Ovary (tissue), 9 donors: Measurements from ENCODE around the gene DYNC1H1. TPM values are rescaled to one million over a fixed set of nuclear protein-coding genes. Genes with fewer than 3 reads are reported as not detected.

Source experiments
- DNase-seq, 5 donors: peaks; one replicate each; pipeline ENCODE4 v3.0.0-alpha.2; 2019 to 2020
- H3K27ac ChIP-seq, 2 donors: fragments of 200-600 bp; one replicate each; pipeline versions ENCODE4 v1.5.1 to v1.8.0; 2019 to 2022
- H3K27me3 ChIP-seq: fragments of 200-600 bp; one replicate; pipeline ENCODE4 v1.8.0; 2022
- H3K36me3 ChIP-seq: fragments of 200-600 bp; sonication (generic); one replicate; pipeline ENCODE4 v1.5.1; 2019
- H3K4me1 ChIP-seq: one replicate; pipeline ENCODE4 v1.8.1; 2013; ENCODE audit warnings: mild to moderate bottlenecking, moderate library complexity; ENCODE audit not compliant: insufficient read depth
- H3K4me3 ChIP-seq: fragments of 200-600 bp; sonication (generic); one replicate; pipeline ENCODE4 v1.5.1; 2017
- H3K9me3 ChIP-seq, 2 donors: fragments of 200-600 bp in 1 of 2; sonication (generic) in 1 of 2; one replicate each; pipeline versions ENCODE4 v1.5.1 to v1.8.1; 2013 to 2019; ENCODE audit warnings: mild to moderate bottlenecking in 1 of 2, moderate library complexity in 1 of 2
- EP300 ChIP-seq: sonication (generic); formaldehyde crosslinking; IDR thresholded peaks from one replicate; pipeline ENCODE4 v1.6.1; 2017; ENCODE audit warnings: antibody characterized with exemption
- POLR2A ChIP-seq: fragments of 450-650 bp; IDR thresholded peaks from one replicate; pipeline ENCODE4 v1.6.1; 2017; ENCODE audit warnings: antibody characterized with exemption, mild to moderate bottlenecking, moderate library complexity
- WGBS, 3 donors: extraction: QIAGEN DNeasy Blood & Tissue Kit in 1 of 3; methylation state at CpG; one replicate each; pipeline versions ENCODE4 v1.1.5 to v1.1.7; 2013 to 2017; 5-methylcytosine and 5-hydroxymethylcytosine counted together
- intact Hi-C, 4 donors: fragments of 100-400 bp; cut with DNase I; formaldehyde crosslinking; loops; one replicate each; pipeline versions ENCODE4 v1.11.0 to v1.15.1; 2022 to 2023
- polyA plus RNA-seq, 2 donors: library from polyadenylated mRNA; stranded (reverse); fragments of 200-250 nt in 1 of 2; fragments of 350-450 nt in 1 of 2; fragmentation: Illumina TruSeq in 1 of 2; extraction: RNeasy Lipid Tissue Mini Kit (QIAGEN cat#74804) in 1 of 2; gene quantifications; one replicate each; pipeline ENCODE4 v1.2.3, GENCODE V29; 2013 to 2014
- total RNA-seq, 7 donors: library from RNA; depleted of rRNA in 2 of 7; stranded (reverse); fragments of >200 nt in 2 of 7; fragmentation: NEBNext Ultra II Directional in 3 of 7; extraction: Animal tissue kit (Norgen Biotek cat#: 25700) in 3 of 7; gene quantifications; one replicate each; pipeline versions ENCODE4 v1.1.0 to v1.2.4, GENCODE V29; 2016 to 2023
- TF ChIP-seq, protein P1 (sequence below), 3 donors: fragments of 450-650 bp in 2 of 3; fragments of 200-600 bp in 1 of 3; IDR thresholded peaks; one replicate each; pipeline versions ENCODE4 v1.5.1 to v1.8.0; 2016 to 2022; ENCODE audit warnings: antibody characterized with exemption in 3 of 3, mild to moderate bottlenecking in 1 of 3
- donor health status: DM: no; HTN: no; CAD: no; lungs with moderate emphysema.
- donor health status: DM: no; HTN: no; CAD: no.
- donor health status: Bipolar disorder and iron deficiency.
- donor health status: DM: yes; HTN: yes; CAD: no.
- donor health status: DM: no; HTN: no; CAD: no.
- donor health status: DM: yes; HTN: yes; CAD: no.

DYNC1H1 gene
- total and polyA plus RNA-seq, 9 donors, result 130 to 373 (median 246) TPM

DNA sequence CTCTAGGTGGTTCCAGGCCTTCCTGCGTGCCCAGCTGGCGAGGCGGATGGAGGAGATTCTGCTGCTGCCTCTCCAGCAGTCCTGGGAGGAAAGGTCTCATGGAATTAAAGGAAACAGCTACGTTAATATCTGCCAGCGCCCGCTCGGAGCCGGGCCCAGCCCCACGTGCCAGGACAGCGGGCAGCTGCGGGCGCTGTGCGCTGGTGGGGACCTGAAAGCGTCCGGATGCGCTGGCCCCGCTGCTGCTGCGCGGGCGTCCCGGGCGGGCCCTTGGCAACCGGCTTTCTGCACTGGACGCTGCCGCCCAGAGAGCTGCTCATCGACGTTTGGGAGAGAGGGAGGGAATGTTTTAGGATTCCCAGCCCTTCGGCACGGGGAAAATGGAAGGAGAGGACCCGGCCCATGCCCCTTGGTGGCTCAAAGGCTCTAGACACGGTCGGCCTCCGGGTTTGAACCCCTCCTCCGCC, 8.6 kb upstream of the DYNC1H1 start:
- no peak for TF ChIP-seq EP300
- TF ChIP-seq POLR2A, result no peak
- TF ChIP-seq, protein P1, sequence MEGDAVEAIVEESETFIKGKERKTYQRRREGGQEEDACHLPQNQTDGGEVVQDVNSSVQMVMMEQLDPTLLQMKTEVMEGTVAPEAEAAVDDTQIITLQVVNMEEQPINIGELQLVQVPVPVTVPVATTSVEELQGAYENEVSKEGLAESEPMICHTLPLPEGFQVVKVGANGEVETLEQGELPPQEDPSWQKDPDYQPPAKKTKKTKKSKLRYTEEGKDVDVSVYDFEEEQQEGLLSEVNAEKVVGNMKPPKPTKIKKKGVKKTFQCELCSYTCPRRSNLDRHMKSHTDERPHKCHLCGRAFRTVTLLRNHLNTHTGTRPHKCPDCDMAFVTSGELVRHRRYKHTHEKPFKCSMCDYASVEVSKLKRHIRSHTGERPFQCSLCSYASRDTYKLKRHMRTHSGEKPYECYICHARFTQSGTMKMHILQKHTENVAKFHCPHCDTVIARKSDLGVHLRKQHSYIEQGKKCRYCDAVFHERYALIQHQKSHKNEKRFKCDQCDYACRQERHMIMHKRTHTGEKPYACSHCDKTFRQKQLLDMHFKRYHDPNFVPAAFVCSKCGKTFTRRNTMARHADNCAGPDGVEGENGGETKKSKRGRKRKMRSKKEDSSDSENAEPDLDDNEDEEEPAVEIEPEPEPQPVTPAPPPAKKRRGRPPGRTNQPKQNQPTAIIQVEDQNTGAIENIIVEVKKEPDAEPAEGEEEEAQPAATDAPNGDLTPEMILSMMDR (IDR thresholded peaks at IDR 0.05), result no peak
- H3K9me3 ChIP-seq, result no peaks in the 10 kb centered on the region
- H3K4me1 ChIP-seq, result no peaks in the 10 kb centered on the region
- H3K27ac ChIP-seq, result no peak overlapping the region
- H3K4me3 ChIP-seq, result no peak overlapping the region
- intact Hi-C loops, result no loop called here
- no peaks in the 10 kb centered on the region for H3K36me3 ChIP-seq
- 71 to 77% (median 74%) methylated on average over 28 to 34 of the region's 34 CpGs for WGBS, 3 donors
- peak in 2 of 5 donors; percentile 18 to 30 for DNase-seq
- H3K27me3 ChIP-seq, result no peaks in the 10 kb centered on the region

DNA sequence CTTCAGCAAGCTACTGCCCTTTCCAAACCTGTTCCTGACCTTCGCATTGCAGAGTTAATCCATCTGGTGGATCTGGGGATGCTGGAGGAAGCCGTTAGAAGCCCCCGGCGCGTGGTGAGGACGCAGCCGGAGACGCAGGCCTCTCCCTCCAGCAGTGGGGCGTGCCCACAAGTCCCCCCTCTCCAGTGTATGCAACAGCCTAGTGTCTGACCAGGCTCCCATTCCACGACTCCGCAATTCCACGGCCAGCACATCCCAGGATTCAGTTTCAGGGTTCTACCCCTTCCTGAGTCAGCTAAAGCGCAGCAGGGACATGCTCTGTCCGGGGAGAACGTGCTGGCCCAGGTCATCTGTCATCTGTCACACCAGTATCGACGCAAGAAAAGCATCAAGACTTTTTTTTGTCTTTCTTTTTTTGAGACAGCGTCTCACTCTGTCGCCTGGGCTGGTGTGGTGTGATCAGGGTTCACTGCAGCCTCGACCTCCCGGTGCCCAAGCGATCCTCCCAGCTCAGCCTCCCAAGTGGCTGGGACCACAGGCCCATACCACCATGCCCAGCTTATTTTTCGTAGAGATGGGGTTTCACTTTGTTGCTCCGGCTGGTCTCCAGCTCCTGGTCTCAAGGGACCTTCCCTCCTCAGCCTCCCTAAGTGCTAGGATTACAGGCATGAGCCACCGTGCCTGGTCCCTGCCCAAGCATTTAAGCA, 8.0 kb upstream of the DYNC1H1 start:
- Histone ChIP-seq H3K9me3 (no peaks in the 10 kb centered on the region), H3K36me3 (no peaks in the 10 kb centered on the region), H3K4me1 (no peaks in the 10 kb centered on the region), H3K4me3 (no peak overlapping the region), H3K27ac (no peak overlapping the region), H3K27me3 (no peaks in the 10 kb centered on the region)
- no peak for TF ChIP-seq POLR2A
- TF ChIP-seq EP300, result no peak
- TF ChIP-seq, protein P1 (IDR thresholded peaks at IDR 0.05), result no peak
- intact Hi-C loops, result no loop called here
- 82 to 85% (median 84%) methylated on average over 25 of the region's 25 CpGs for WGBS, 3 donors
- DNase-seq, result peak in 1 of 5 donors; percentile 26

DNA sequence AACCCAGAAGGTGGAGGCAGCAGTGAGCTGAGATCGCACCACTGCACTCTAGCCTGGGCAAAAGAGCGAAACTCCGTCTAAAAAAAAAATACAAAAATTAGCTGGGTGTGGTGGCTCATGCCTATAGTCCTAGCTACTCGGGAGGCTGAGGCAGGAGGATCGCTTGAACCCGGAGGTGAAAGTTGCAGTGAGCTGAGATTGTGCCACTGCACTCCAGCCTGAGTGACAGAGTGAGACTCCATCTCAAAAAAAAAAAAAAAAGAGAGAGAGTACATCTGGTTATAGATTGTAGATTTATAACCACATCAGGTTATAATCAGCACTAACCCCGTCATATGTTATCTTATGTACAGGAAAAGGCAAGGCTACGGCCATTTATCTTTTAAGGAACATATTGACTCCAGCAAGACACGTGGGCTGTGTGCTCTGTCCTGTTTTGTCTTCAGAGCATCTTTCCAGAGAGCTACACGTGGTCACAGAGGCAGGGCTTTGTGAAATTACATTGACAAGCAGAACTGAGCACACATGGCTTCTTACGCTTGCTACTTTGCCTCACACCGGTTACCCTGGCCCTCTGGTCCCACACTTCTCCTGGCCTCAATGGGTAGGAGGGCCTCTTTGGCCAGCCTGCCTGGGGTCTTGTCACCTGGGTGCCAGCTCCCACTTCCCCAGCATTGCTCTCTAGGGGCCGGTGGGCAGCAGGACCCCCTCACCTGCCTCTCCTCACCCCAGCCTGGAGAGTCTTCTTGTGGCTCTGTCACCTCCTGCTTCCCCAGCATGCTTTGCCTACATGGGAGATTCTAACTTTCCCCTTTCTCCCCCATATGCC, 6.8 kb upstream of the DYNC1H1 start:
- 77 to 78% (median 77%) methylated on average over 13 of the region's 13 CpGs for WGBS, 3 donors
- no peaks in the 10 kb centered on the region for H3K27me3 ChIP-seq
- DNase-seq, result peak in 1 of 5 donors; percentile 23
- H3K27ac ChIP-seq, result no peak overlapping the region
- H3K4me1 ChIP-seq, result no peaks in the 10 kb centered on the region
- H3K4me3 ChIP-seq, result no peak overlapping the region
- TF ChIP-seq, protein P1 (IDR thresholded peaks at IDR 0.05), result no peak
- no peak for TF ChIP-seq EP300
- TF ChIP-seq POLR2A, result no peak
- H3K9me3 ChIP-seq, result no peaks in the 10 kb centered on the region
- intact Hi-C loops, result no loop called here
- no peaks in the 10 kb centered on the region for H3K36me3 ChIP-seq

DNA sequence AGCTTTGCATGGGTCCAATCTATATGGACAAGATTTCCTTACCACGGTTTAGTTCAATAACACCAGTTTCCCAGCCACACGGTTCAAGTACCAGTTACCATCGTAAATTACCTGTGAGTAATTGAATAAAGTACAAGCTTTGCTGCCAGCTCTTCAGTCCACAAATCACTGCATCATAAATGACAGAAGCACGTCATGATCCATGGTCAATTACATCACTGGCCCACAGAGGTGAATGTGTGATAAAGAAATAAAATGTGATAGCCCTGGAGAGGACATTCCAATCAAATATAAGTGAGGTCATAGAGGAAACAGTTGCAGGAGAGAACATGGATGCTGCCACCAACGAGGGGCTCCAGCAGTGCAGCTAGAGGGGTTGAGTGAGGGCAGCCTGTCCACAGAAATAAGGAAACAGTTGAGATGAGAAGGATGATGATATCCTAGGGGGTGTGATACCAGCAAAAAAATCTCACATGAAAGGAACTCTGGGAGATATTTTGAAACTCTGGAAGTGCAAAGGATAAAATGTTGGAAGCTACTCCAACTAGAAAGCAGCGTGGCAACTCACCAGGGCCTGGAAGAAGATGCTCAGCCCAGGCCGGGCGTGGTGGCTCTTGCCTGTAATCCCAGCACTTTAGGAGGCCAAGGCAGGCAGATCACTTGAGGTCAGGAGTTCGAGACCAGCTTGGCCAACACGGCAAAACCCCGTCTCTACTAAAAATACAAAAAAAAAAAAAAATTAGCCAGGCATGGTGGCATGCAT, 5.8 kb upstream of the DYNC1H1 start:
- DNase-seq, result peak in 1 of 5 donors; percentile 13
- Histone ChIP-seq H3K27ac (no peak overlapping the region), H3K4me1 (no peaks in the 10 kb centered on the region), H3K4me3 (no peak overlapping the region), H3K9me3 (no peaks in the 10 kb centered on the region), H3K36me3 (no peaks in the 10 kb centered on the region), H3K27me3 (no peaks in the 10 kb centered on the region)
- intact Hi-C loops, result no loop called here
- 72 to 75% (median 72%) methylated on average over 11 of the region's 11 CpGs for WGBS, 3 donors
- TF ChIP-seq, protein P1 (IDR thresholded peaks at IDR 0.05), result no peak
- TF ChIP-seq EP300, result no peak
- no peak for TF ChIP-seq POLR2A
